GM12878 (cell line): ENCODE data around the gene TMEM61. TPM values are rescaled to one million over a fixed set of nuclear protein-coding genes. Genes with fewer than 3 reads are reported as not detected.

Experiments used
- ATAC-seq: fragments of 200-7000 bp; cut with Tn5 transposase; 3 replicates; pipeline ENCODE4 v1.9.1; 2020; ENCODE audit warnings: mild to moderate bottlenecking, moderate library complexity
- BruUV-seq: library from RNA; stranded (reverse); fragments of 400-500 nt; replicated peaks from 2 replicates; lab custom pipeline; 2021; lab: Mats Ljungman, UMichigan
- CTCF ChIA-PET: fragments of 300-600 bp; sonication (Branson Sonifier 250); formaldehyde crosslinking; extraction: SDS; loops from one replicate; lab custom pipeline; 2021; ENCODE audit warnings: inconsistent platforms; lab: Yijun Ruan, JAX
- POLR2A ChIA-PET: fragments of 350-600 bp; formaldehyde crosslinking; extraction: SDS; loops from one replicate; lab custom pipeline; 2021; ENCODE audit warnings: inconsistent platforms; lab: Charles Lee
- RAD21 ChIA-PET: fragments of 300-600 bp; sonication (Branson Sonifier 250); formaldehyde crosslinking; loops from one replicate; lab custom pipeline; 2023; ENCODE audit warnings: antibody characterized with exemption; ENCODE audit not compliant: unreplicated experiment; lab: Charles Lee
- SMC1A ChIA-PET: fragments of 300-600 bp; sonication (Branson Sonifier 250); formaldehyde crosslinking; loops from one replicate; lab custom pipeline; 2023; ENCODE audit not compliant: unreplicated experiment, uncharacterized antibody; lab: Charles Lee
- DNase-seq: peaks from one replicate; pipeline ENCODE4 v3.0.0-alpha.2; 2011; ENCODE audit warnings: low read depth, low spot score
- FAIRE-seq: peaks from 3 replicates; lab custom pipeline; 2011; peaks lifted over from hg19 to GRCh38; lab: Jason Lieb, UNC
- H2AFZ ChIP-seq: 2 replicates; pipeline ENCODE4 v1.6.0; 2011; ENCODE audit warnings: low read depth, low read length, control low read depth; ENCODE audit not compliant: control insufficient read depth
- H3K27ac ChIP-seq: 2 replicates; pipeline ENCODE4 v1.5.1; 2011; ENCODE audit warnings: control low read depth; ENCODE audit not compliant: control insufficient read depth, insufficient read depth
- H3K27me3 ChIP-seq, 2 experiments: replicated peaks in 1 of 2; 2 replicates each; pipeline versions ENCODE4 v1.6.0 to v1.6.1; 2011; ENCODE audit warnings: low read length in 1 of 2; ENCODE audit not compliant: control insufficient read depth in 2 of 2, insufficient read depth in 2 of 2
- H3K36me3 ChIP-seq, 2 experiments: 2 replicates each; pipeline ENCODE4 v1.5.1; 2011; ENCODE audit warnings: low read length in 1 of 2; ENCODE audit not compliant: control insufficient read depth in 2 of 2, insufficient read depth in 2 of 2
- H3K4me1 ChIP-seq: 2 replicates; pipeline ENCODE4 v1.6.1; 2011; ENCODE audit warnings: mild to moderate bottlenecking, low read length, moderate library complexity, mixed read lengths; ENCODE audit not compliant: control insufficient read depth, insufficient read depth
- H3K4me2 ChIP-seq: 2 replicates; pipeline ENCODE4 v1.6.0; 2011; ENCODE audit warnings: control low read depth; ENCODE audit not compliant: control insufficient read depth, insufficient read depth
- H3K4me3 ChIP-seq: fragments of 200-600 bp; sonication (generic); 2 replicates; pipeline ENCODE4 v1.5.1; 2016
- H3K79me2 ChIP-seq: 2 replicates; pipeline ENCODE4 v1.6.0; 2011; ENCODE audit warnings: low read length; ENCODE audit not compliant: control insufficient read depth, insufficient read depth
- H3K9ac ChIP-seq: 2 replicates; pipeline ENCODE4 v1.8.0; 2011; ENCODE audit warnings: low read length, control low read depth, mixed read lengths; ENCODE audit not compliant: control insufficient read depth, insufficient read depth
- H3K9me3 ChIP-seq: replicated peaks from 3 replicates; pipeline ENCODE4 v1.5.1; 2011; ENCODE audit warnings: mild to moderate bottlenecking, low read length; ENCODE audit not compliant: control insufficient read depth, insufficient read depth
- H4K20me1 ChIP-seq: 2 replicates; pipeline ENCODE4 v1.6.0; 2011; ENCODE audit not compliant: control insufficient read depth, insufficient read depth
- ATF3 ChIP-seq: IDR thresholded peaks from 2 replicates; pipeline ENCODE4 v1.6.1; 2011; ENCODE audit warnings: low read depth, mild to moderate bottlenecking, low read length, moderate library complexity, borderline replicate concordance; ENCODE audit errors: extremely low read depth
- BHLHE40 ChIP-seq, 2 experiments: fragments of 450-650 bp in 1 of 2; IDR thresholded peaks; 2 replicates each; pipeline ENCODE4 v1.6.1; 2011 to 2017; ENCODE audit warnings: low read depth in 2 of 2, borderline replicate concordance in 1 of 2, improper control_type of control experiment in 1 of 2, low read length in 1 of 2, mild to moderate bottlenecking in 1 of 2
- CHD4 ChIP-seq: fragments of 200-600 bp; sonication (generic); IDR thresholded peaks from 2 replicates; pipeline ENCODE4 v1.6.1; 2016; ENCODE audit warnings: mild to moderate bottlenecking
- EZH2 ChIP-seq: IDR thresholded peaks from 2 replicates; pipeline ENCODE4 v1.6.1; 2012; ENCODE audit warnings: low read depth, mild to moderate bottlenecking, control low read depth, inconsistent platforms, low read length, borderline replicate concordance; ENCODE audit not compliant: control insufficient read depth
- GATAD2B ChIP-seq: fragments of 450-650 bp; conservative IDR thresholded peaks from 2 replicates; pipeline ENCODE4 v1.6.1; 2017; ENCODE audit warnings: low read depth, mild to moderate bottlenecking, moderate library complexity
- HCFC1 ChIP-seq: fragments of 150-350 bp; IDR thresholded peaks from 2 replicates; pipeline ENCODE4 v1.6.1; 2014; ENCODE audit warnings: low read length
- HDAC2 ChIP-seq: fragments of 200-600 bp; sonication (generic); IDR thresholded peaks from 2 replicates; pipeline ENCODE4 v1.6.1; 2017
- MTA2 ChIP-seq: fragments of 450-650 bp; IDR thresholded peaks from 2 replicates; pipeline ENCODE4 v1.6.1; 2016; ENCODE audit warnings: low read depth, mild to moderate bottlenecking, moderate library complexity
- PKNOX1 ChIP-seq: fragments of 450-650 bp; IDR thresholded peaks from 2 replicates; pipeline ENCODE4 v1.6.1; 2016; ENCODE audit warnings: mild to moderate bottlenecking
- RAD21 ChIP-seq: IDR thresholded peaks from 2 replicates; pipeline ENCODE4 v1.6.1; 2011; ENCODE audit warnings: mild to moderate bottlenecking, low read depth, low read length, moderate library complexity; ENCODE audit not compliant: insufficient read depth
- RB1 ChIP-seq: fragments of 450-650 bp; formaldehyde crosslinking; IDR thresholded peaks from 2 replicates; pipeline ENCODE4 v1.6.1; 2017; ENCODE audit warnings: mild to moderate bottlenecking, borderline replicate concordance
- RELB ChIP-seq: fragments of 450-650 bp; IDR thresholded peaks from 2 replicates; pipeline ENCODE4 v1.6.1; 2017; ENCODE audit warnings: low read depth, mild to moderate bottlenecking, moderate library complexity
- RFX5 ChIP-seq: IDR thresholded peaks from 2 replicates; pipeline ENCODE4 v1.6.1; 2011; ENCODE audit warnings: low read depth, low read length, improper control_type of control experiment
- SMARCA5 ChIP-seq: fragments of 450-650 bp; IDR thresholded peaks from 2 replicates; pipeline ENCODE4 v1.6.1; 2017; ENCODE audit warnings: mild to moderate bottlenecking
- SMC3 ChIP-seq: IDR thresholded peaks from 2 replicates; pipeline ENCODE4 v1.6.1; 2011; ENCODE audit warnings: low read length, improper control_type of control experiment, borderline replicate concordance
- SPI1 ChIP-seq: IDR thresholded peaks from 2 replicates; pipeline ENCODE4 v1.6.1; 2011; ENCODE audit warnings: low read depth, mild to moderate bottlenecking, low read length, moderate library complexity, borderline replicate concordance; ENCODE audit not compliant: insufficient read depth
- SUPT20H ChIP-seq: IDR thresholded peaks from 2 replicates; pipeline ENCODE4 v1.6.1; 2011; ENCODE audit warnings: low read depth, mild to moderate bottlenecking, low read length, moderate library complexity, borderline replicate concordance; ENCODE audit not compliant: control insufficient read depth
- USF2 ChIP-seq: IDR thresholded peaks from 2 replicates; pipeline ENCODE4 v1.6.1; 2011; ENCODE audit warnings: low read depth, low read length, improper control_type of control experiment, borderline replicate concordance
- YY1 ChIP-seq: IDR thresholded peaks from 2 replicates; pipeline ENCODE4 v1.6.1; 2011; ENCODE audit warnings: low read depth, mild to moderate bottlenecking, low read length
- ZNF622 ChIP-seq: fragments of 450-650 bp; IDR thresholded peaks from 2 replicates; pipeline ENCODE4 v1.6.1; 2017; ENCODE audit warnings: mild to moderate bottlenecking, inconsistent platforms
- ZZZ3 ChIP-seq: IDR thresholded peaks from 2 replicates; pipeline ENCODE4 v1.6.1; 2011; ENCODE audit warnings: low read depth; ENCODE audit not compliant: control insufficient read depth, insufficient read length
- WGBS: methylation state at CpG from one replicate; pipeline ENCODE4 v1.1.6; 2016; ENCODE audit warnings: low lambda C conversion rate; ENCODE audit not compliant: insufficient replicate concordance, insufficient coverage; ENCODE audit errors: missing lambda C conversion rate; 5-methylcytosine and 5-hydroxymethylcytosine counted together
- in situ Hi-C: fragments of 300-500 bp; cut with MboI; formaldehyde crosslinking; loops from 9 replicates; pipeline ENCODE4 v1.14.3; 2018; ENCODE audit warnings: mixed read lengths
- intact Hi-C: fragments of 100-400 bp; cut with micrococcal nuclease; formaldehyde crosslinking; loops from one replicate; pipeline ENCODE4 v1.14.2; 2022; ENCODE audit not compliant: unreplicated experiment
- polyA plus RNA-seq, 11 experiments: library from polyadenylated mRNA; depleted of rRNA in 4 of 11; unstranded in 6 of 11; stranded (reverse) in 5 of 11; fragments of >200 nt; fragmentation: Nextera tagmentation in 4 of 11; fragmentation: Illumina TruSeq in 1 of 11; extraction: Ambion mirVana in 4 of 11; extraction: Trizol in 1 of 11; gene quantifications; 1 replicate in 1 of 11; 2 replicates in 10 of 11; pipeline versions ENCODE4 v1.2.1 to v1.2.3, GENCODE V29; 2011 to 2016; ENCODE audit warnings: inconsistent platforms in 2 of 11, missing spikeins in 2 of 11, low read depth in 1 of 11
- total RNA-seq, 4 experiments: library from RNA; depleted of rRNA in 3 of 4; stranded (reverse); fragments of >200 nt in 3 of 4; fragmentation: Illumina TruSeq in 1 of 4; extraction: Trizol in 1 of 4; gene quantifications; 2 replicates each; pipeline versions ENCODE4 v1.2.1 to v1.2.3, GENCODE V29; 2013 to 2021

TMEM61 gene
- total and polyA plus RNA-seq, 10 of the 15 experiments (the other 5 are each of a cell fraction or from before 2014, with no cell fraction given), result not detected

GRCh38 chr1:54996359-54996868 is 16.0 kb downstream of the TMEM61 start:
- BruUV-seq, result no TSS peak
- Histone ChIP-seq H4K20me1 (no peaks in the 10 kb centered on the region; the same call in 1 of the 2 replicates), H2AFZ (peak overlapping the region; percentile 1), H3K4me3 (no peak overlapping the region), H3K36me3 (no peaks in the 10 kb centered on the region), H3K4me1 (peaks cover 3% of the 10 kb centered on the region; the same call in 1 of the 2 replicates), H3K9ac (no peak overlapping the region), H3K27me3 (peaks cover 2 to 5% of the 10 kb centered on the region in 2 experiments), H3K9me3 (no peaks in the 10 kb centered on the region), H3K27ac (no peak overlapping the region), H3K79me2 (no peaks in the 10 kb centered on the region), H3K4me2 (peak overlapping the region; percentile 3; the same call in 1 of the 2 replicates)
- intact Hi-C loops (loop anchor here (1.0 kb wide), 2 partner anchors 46 to 51 kb away; no protein-coding TSS in a partner anchor), in situ Hi-C loops (loop anchor here (5.0 kb wide), 1 partner anchor 44 kb away; no protein-coding TSS in a partner anchor)
- RAD21 ChIA-PET, result interaction anchor here (0.6 to 5.0 kb wide), 4 partner anchors 14 to 507 kb away, joined by 3 to 156 read pairs (median 4); no protein-coding TSS in a partner anchor
- peak; percentile 97 for ATAC-seq
- SMC1A ChIA-PET, result interaction anchor here (0.8 to 6.7 kb wide), 8 partner anchors 12 to 56 kb away, joined by 3 to 147 read pairs (median 4); no protein-coding TSS in a partner anchor
- WGBS, result under 1% methylated on average over 16 of the region's 23 CpGs
- no peak for DNase-seq
- POLR2A ChIA-PET, result no interaction called here
- CTCF ChIA-PET, result interaction anchor here (0.7 to 19.5 kb wide), 18 partner anchors 9 to 123 kb away, joined by 3 to 436 read pairs (median 5); no protein-coding TSS in a partner anchor
- peak; percentile 74 for FAIRE-seq
- TF ChIP-seq HDAC2, result no peak
- TF ChIP-seq ZZZ3, result no peak
- TF ChIP-seq SMARCA5, result peak; percentile 89
- TF ChIP-seq BHLHE40 (IDR thresholded peaks at IDR 0.05; ENCODE audit: borderline replicate concordance in 1 of 2, low read depth in 2 of 2, low read length in 1 of 2), result no peak
- TF ChIP-seq ZNF622, result no peak
- peak; percentile 97 for TF ChIP-seq RAD21
- no peak for TF ChIP-seq USF2
- TF ChIP-seq MTA2, result no peak
- no peak for TF ChIP-seq SPI1
- TF ChIP-seq EZH2, result no peak
- TF ChIP-seq HCFC1, result no peak
- no peak for TF ChIP-seq ATF3
- peak; percentile 41; the same call in 1 of the 2 replicates for TF ChIP-seq RB1
- peak; percentile 86 for TF ChIP-seq YY1
- TF ChIP-seq PKNOX1, result no peak
- TF ChIP-seq GATAD2B, result no peak
- peak; percentile 95 for TF ChIP-seq SMC3
- no peak for TF ChIP-seq RELB
- TF ChIP-seq RFX5, result no peak
- no peak for TF ChIP-seq SUPT20H
- no peak for TF ChIP-seq CHD4
